ENCODE measurements around the gene OR4K5. TPM values are rescaled to one million over a fixed set of nuclear protein-coding genes. Genes with fewer than 3 reads are reported as not detected.
A peak's percentile ranks its signal among the peaks of the same experiment; 100 is the strongest.

OR4K5 gene
- total and polyA plus RNA-seq, 2 donors (not counting 3 experiments of a cell fraction or from before 2014, with no cell fraction given) = not detected

- FAIRE-seq = no peak
- Histone ChIP-seq H3K9me1 (replicated peaks; ENCODE audit: control insufficient read depth, extremely low read depth, insufficient read depth, low read length) (no peaks in the 10 kb centered on the region), H3K4me1 (ENCODE audit: control insufficient read depth, extremely low read depth, insufficient read depth, low read length) (no peaks in the 10 kb centered on the region), H3K36me3 (ENCODE audit: control insufficient read depth in 2 of 2, extremely low read depth in 1 of 2, insufficient read depth in 2 of 2, low read length in 2 of 2) (no peaks in the 10 kb centered on the region), H3K27me3 (ENCODE audit: control insufficient read depth in 2 of 2, insufficient read depth in 2 of 2, low read length in 2 of 2) (no peaks in the 10 kb centered on the region), H3K9ac (replicated peaks; ENCODE audit: extremely low read depth, insufficient read depth, low read length) (no peak overlapping the region), H4K20me1 (replicated peaks; ENCODE audit: control insufficient read depth, extremely low read depth, insufficient read depth, low read length) (no peaks in the 10 kb centered on the region), H3K4me2 (ENCODE audit: insufficient read depth, low read length) (no peak overlapping the region), H3K4me3 (replicated peaks in 1 of 3; ENCODE audit: insufficient read depth in 1 of 3, low read depth in 1 of 3, low read length in 3 of 3) (no peak overlapping the region), H3K9me3 (replicated peaks; ENCODE audit: control insufficient read depth, insufficient read depth, low read length) (peaks cover 2% of the 10 kb centered on the region), H3K79me2 (ENCODE audit: control insufficient read depth, insufficient read depth, low read length) (no peaks in the 10 kb centered on the region), H3K27ac (ENCODE audit: insufficient read depth, low read depth, low read length) (no peak overlapping the region), H2AFZ (ENCODE audit: low read depth, low read length) (no peak overlapping the region)
- BruUV-seq (replicated peaks) = no TSS peak
- dilution Hi-C loops (cut with MboI; ENCODE audit: extremely low pct_ligation_motif_present, low sequenced_read_pairs) (no loop called here), intact Hi-C loops (cut with micrococcal nuclease) (no loop called here)
- DNase-seq (ENCODE audit: low read depth, low spot score) = no peak
- TF ChIP-seq GATA2 (IDR thresholded peaks at IDR 0.05; ENCODE audit: insufficient read depth, insufficient read length, low read depth, low read length) (no peak), EZH2 (IDR thresholded peaks at IDR 0.05; ENCODE audit: borderline replicate concordance, low read depth, low read length, severe bottlenecking) (no peak), POLR2A (IDR thresholded peaks at IDR 0.05; ENCODE audit: low read depth, low read length) (no peak), CTCF (IDR thresholded peaks at IDR 0.05; ENCODE audit: extremely low read depth in 1 of 2, insufficient read depth in 1 of 2, low read depth in 1 of 2, low read length in 2 of 2) (peak; percentile 3 to 33), MYC (IDR thresholded peaks at IDR 0.05; ENCODE audit: low read depth, low read length) (no peak)
- ChIA-PET POLR2A (no interaction called here), CTCF (no interaction called here)
These were observed 42.3 kb upstream of the OR4K5 start for GRCh38 chr14:19878029-19878642.

GRCh38 chr14:19895282-19895681 is 25.1 kb upstream of the OR4K5 start:
- no TSS peak for BruUV-seq (replicated peaks)
- Histone ChIP-seq H3K27ac (ENCODE audit: insufficient read depth, low read depth, low read length) (no peak overlapping the region), H3K9me3 (replicated peaks; ENCODE audit: control insufficient read depth, insufficient read depth, low read length) (peaks cover 5% of the 10 kb centered on the region), H3K9me1 (replicated peaks; ENCODE audit: control insufficient read depth, extremely low read depth, insufficient read depth, low read length) (no peaks in the 10 kb centered on the region), H3K79me2 (ENCODE audit: control insufficient read depth, insufficient read depth, low read length) (no peaks in the 10 kb centered on the region), H4K20me1 (replicated peaks; ENCODE audit: control insufficient read depth, extremely low read depth, insufficient read depth, low read length) (no peaks in the 10 kb centered on the region), H2AFZ (ENCODE audit: low read depth, low read length) (no peak overlapping the region), H3K27me3 (ENCODE audit: control insufficient read depth in 2 of 2, insufficient read depth in 2 of 2, low read length in 2 of 2) (no peaks in the 10 kb centered on the region), H3K4me2 (ENCODE audit: insufficient read depth, low read length) (no peak overlapping the region), H3K36me3 (ENCODE audit: control insufficient read depth in 2 of 2, extremely low read depth in 1 of 2, insufficient read depth in 2 of 2, low read length in 2 of 2) (no peaks in the 10 kb centered on the region), H3K9ac (replicated peaks; ENCODE audit: extremely low read depth, insufficient read depth, low read length) (no peak overlapping the region), H3K4me3 (replicated peaks in 1 of 3; ENCODE audit: insufficient read depth in 1 of 3, low read depth in 1 of 3, low read length in 3 of 3) (no peak overlapping the region), H3K4me1 (ENCODE audit: control insufficient read depth, extremely low read depth, insufficient read depth, low read length) (no peaks in the 10 kb centered on the region)
- CTCF ChIA-PET = no interaction called here
- dilution Hi-C loops (cut with MboI; ENCODE audit: extremely low pct_ligation_motif_present, low sequenced_read_pairs) = no loop called here
- DNase-seq (ENCODE audit: low read depth, low spot score) = no peak
- TF ChIP-seq CTCF (IDR thresholded peaks at IDR 0.05; ENCODE audit: extremely low read depth in 1 of 2, insufficient read depth in 1 of 2, low read depth in 1 of 2, low read length in 2 of 2) (no peak), JUN (IDR thresholded peaks at IDR 0.05; ENCODE audit: borderline replicate concordance, insufficient read depth, insufficient read length, low read depth) (no peak), POLR2AphosphoS5 (IDR thresholded peaks at IDR 0.05; ENCODE audit: insufficient read depth, low read depth, low read length) (no peak), MAX (IDR thresholded peaks at IDR 0.05; ENCODE audit: insufficient read depth, insufficient read length) (no peak), EZH2 (IDR thresholded peaks at IDR 0.05; ENCODE audit: borderline replicate concordance, low read depth, low read length, severe bottlenecking) (no peak), GATA2 (IDR thresholded peaks at IDR 0.05; ENCODE audit: insufficient read depth, insufficient read length, low read depth, low read length) (no peak), MYC (IDR thresholded peaks at IDR 0.05; ENCODE audit: low read depth, low read length) (no peak), POLR2A (IDR thresholded peaks at IDR 0.05; ENCODE audit: low read depth, low read length) (no peak)
- no peak for FAIRE-seq
- POLR2A ChIA-PET = no interaction called here
- intact Hi-C loops (cut with micrococcal nuclease) = no loop called here

Data from endothelial cell of umbilical vein (primary cell).